GM18499 (cell line): ENCODE results near the gene TNS4.
"Not testable (repeated sequence)": the region's sequence is repeated elsewhere in the genome, so short reads cannot be mapped to it uniquely, and the experiment has no call there.

Source experiments
- ATAC-seq: cut with Tn5 transposase; IDR thresholded peaks from one replicate; pipeline ENCODE4 v1.9.1; 2021; ENCODE audit warnings: moderate number of reproducible peaks; ENCODE audit not compliant: insufficient read depth, unreplicated experiment

TNS4 gene

GRCh38 chr17:40501499-40501911 is at the start of gene TNS4:
Gene TNS4 (minus strand): TSS chr17:40501623. CDS start chr17:40496425, 5,198 bp downstream.
- no peak for ATAC-seq

DNA sequence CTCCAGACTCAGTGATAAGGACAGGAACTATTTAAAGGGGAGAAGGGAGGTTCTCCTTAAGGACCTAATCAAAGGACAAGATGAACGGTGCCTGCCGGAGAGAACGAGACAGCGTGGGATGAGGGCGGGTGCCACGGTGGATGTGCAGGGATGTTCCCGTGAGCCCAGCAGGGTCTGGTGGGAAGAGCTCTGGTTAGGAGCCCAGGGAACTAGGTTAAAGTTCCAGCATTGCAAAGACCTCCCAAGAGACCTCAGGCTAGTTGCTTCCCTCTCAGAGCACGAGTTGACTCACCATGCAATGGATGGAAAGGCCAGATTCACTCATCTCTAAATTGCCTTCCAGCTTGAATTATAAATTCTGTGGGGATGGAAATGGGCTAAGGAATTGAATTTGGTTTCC is 49.2 kb upstream of the TNS4 start:
- ATAC-seq, result no peak

DNA sequence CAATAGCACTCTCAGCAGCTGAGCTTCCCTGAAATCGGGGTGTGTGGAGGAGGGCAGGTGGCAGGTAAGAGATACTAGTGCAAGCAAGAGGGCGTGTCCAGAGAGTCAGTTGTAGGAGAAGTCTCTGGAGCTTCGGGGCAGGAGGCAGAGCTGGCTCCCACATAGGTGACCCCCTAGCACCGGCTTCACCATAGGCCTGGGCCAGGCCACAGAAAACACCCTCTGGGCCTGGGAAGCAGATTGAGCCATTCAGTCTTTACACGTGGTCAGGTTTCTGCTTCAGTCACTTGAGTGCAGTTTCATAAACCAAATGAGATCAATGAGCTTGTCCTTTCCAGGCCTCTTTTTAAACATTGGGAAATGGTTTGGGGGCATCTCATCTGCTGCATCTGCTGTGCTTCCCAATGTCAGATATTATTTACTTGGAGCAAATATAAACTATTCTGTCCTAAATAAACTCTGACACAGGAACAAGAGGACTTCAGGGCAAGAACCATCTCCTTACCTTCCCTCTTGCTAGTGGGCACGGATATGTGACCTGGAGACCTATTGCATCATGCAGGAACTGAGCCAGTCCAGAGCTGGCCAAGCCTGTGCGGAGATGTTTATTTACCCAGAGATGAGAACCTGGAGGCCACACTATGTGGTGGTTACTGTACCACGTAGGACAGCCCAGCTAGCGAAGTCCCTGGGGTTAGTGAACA is 47.7 kb upstream of the TNS4 start:
- ATAC-seq, result no peak

GRCh38 chr17:40548491-40548981 is 47.1 kb upstream of the TNS4 start:
- ATAC-seq, result no peak

DNA sequence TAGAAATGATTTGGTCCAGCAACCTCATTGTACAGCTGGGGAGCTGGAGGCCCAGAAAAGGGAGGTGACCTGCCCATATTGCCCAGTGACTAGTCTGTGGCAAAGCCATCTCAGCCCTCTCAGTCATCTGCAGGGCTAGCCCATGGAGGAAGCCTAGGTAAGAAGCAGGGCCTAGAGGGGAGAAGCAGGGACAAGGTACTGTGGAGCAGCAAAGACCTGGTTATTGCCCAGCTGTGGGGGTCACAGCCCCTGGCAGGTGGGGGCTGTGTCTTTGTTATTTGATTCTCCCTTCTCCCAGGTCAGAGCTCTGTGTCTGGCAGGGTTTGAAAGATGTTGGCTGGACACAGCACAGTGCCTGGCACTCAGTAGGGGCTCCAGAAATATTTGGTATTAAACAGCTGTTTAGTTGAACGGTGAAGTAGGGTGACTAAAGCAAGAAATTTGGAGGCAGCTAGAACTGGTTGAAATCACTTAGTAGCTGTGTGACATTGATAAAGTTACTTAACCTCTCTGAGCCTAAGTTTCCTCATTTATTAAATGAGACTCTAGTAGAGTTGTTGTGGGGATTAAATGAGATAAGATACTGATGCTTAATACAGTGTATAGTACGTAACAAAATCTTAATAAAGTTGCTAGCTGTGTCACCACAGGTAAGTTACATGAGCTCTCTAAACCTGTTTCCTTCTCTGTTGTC is 46.5 kb upstream of the TNS4 start:
- no peak for ATAC-seq

DNA sequence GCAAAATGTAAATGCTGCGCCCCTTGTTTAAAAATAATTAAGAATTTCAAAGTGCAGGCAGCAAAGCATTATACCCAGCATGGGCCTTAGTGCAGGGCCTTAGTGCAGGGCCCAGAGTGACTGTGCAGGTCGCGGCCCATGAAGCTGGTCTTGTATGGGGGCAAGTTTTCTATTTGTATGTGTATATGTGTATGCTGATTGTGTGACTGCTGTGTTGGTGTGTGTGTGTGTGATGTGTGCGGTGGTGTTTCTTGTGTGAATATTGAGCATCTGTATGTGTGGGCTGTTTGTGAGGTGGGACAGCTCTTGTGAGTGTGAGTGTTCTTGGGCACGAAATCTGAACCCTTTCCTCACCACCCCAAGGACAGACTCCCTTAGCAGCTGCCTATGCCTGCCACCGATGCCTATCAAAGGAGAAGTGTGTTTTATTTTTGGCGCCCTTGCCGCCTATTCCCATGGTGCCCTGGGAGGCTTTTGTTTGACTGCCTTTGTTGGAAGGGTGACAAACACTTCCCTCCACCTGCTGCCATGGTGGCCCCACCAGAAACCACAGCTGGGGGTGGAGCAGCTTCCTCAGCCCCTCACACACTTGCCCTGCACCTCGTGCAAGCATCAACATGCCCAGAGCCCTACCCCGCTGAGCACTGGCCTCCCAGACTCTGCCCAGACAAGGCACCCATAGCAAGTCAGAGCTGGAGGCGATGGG is 45.8 kb upstream of the TNS4 start:
- no peak for ATAC-seq

GRCh38 chr17:40546497-40546896 is 45.1 kb upstream of the TNS4 start:
- ATAC-seq, result not testable (repeated sequence)

GRCh38 chr17:40545660-40546059 is 44.2 kb upstream of the TNS4 start:
- ATAC-seq, result no peak

DNA sequence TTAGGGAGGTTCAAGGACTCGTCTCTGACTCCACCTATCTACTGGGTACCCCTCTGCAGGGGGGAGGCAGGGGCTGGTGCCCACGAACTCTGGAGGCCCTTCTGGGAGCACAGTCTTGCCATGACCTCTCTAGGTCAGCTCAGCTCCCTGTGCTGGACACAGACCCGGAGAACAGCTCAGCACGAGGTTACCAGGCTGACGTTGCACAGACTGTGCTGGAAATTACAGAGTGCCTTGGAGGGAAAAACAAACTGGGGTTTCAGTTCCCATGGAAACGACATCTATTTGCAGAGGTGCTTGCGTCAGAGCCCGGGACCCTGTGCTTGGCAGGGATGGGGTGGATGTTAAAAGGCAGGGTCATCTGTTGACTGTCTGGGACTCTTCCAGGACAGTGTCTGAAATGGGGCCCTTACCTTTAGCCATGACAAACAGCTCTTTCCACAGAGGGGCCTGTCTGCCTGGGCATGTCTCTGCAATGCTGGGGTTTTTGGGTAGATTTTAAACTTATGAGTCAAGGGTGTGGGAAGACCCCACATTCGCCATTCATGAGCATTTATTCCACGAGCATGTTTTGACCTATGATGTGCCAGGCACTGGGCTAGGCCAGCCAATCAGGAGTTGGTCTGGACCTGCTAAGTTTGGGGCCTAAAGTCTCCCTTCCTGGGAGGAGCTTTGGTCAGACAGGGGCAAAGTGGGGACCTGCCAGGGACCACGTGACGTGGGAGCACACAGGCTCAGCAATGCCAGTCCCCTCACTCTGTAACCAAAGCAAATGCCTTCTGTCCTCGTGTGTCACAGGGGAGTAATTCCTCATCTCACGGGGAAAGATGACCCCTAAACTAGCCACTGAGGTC is 41.4 kb upstream of the TNS4 start:
- ATAC-seq, result no peak

DNA sequence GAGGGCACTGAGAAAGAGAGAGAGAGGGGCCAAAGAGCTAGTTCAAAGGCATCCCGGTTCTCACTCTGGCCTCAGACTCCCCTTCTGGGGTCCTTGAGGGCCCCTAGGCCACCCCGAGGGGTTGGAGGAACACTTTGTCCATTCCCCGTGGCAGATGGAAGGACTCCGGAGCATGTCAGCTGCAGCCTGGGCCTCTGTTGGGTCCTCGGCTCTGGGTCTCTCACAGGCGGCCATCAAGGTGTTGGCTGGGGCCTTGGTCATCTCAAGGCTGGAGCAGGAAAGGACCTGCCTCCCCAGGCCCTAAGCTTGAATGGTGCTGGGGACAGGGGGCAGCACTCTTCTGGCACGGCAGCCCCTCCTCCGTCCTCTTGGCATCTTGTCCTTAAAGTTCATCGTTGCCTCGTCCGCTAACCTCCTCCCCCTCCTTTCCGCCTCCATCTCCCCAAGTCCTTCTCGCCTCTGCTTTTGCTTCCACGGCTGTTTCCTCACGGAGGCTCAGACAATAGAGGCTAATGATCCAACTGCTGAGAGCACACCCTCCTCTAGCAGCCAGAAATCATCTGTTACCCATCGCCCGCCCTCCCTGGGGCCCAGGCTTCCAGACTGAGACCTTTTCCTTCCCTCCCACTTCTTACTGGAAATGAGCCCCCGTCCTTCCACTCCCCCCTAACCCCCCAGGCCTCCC is 40.6 kb upstream of the TNS4 start:
- ATAC-seq, result no peak

GRCh38 chr17:40541060-40541872 is 39.8 kb upstream of the TNS4 start:
- no peak for ATAC-seq

DNA sequence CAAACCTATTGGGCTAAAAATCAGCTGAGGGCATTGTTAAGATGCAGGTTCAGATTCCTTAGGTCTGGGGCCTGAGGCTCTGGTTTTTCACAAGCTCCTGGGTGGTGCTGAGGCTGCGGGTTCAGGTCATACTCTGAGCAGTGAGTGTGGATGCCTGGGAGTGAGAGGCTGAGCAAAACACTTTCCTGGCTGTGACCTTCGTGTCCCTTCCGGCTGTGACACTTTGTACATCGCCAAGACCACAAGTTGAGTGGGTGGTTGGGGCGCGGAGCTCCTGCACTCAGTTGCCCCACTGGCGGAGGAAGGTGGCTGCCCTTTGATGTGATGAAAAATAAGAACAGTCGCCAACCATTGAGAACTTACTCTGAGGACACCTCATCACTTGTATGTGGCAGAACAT is 39.0 kb upstream of the TNS4 start:
- ATAC-seq, result no peak

- no peak for ATAC-seq
These were observed 38.4 kb upstream of the TNS4 start for GRCh38 chr17:40539711-40540411.

GRCh38 chr17:40538936-40539705 is 37.7 kb upstream of the TNS4 start:
- ATAC-seq, result no peak

DNA sequence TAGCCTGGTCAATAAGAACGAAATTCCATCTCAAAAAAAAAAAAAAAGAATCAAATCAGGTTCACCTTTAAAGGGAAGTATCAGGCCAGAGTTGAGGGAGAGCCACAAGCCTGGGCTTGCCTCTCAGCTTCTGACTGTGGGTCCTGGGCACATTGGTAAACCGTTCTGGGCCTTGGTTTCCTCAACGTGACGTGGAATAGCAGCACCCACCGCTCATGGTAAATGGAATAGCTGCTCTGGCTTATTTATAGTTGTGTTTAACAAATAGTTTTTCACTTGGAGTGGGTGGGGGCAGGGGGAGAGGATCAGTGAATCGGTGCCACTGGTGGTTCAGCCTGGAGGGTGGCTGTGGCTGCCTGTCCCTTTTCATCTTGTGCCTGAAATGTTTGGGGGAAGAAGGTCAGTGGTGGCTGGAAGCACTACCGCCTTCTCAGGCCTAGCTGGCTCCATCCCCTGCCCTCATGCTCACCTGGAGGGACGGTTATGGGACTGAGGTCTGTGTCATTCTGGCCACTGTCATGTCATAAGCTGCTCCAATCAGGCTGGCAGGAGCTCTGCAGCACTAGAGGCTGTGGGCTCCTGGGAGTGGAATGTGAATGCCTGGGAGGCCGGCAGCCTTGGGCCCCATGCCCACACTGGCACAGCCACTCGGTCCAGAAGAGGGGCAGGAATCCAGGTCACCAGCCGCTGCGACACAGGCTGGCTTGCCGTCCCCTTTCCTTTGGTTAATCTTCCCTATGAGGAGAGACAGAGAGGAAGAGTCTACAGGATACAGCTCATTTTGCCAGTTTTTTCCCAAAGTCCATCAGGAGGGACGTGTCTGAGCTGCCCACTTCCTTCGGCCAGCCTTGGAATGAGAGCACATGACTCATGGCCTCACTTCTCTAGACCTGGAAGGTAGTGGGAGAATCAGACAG is 36.9 kb upstream of the TNS4 start:
- no peak for ATAC-seq

- ATAC-seq, result no peak
These were observed 35.1 kb upstream of the TNS4 start for GRCh38 chr17:40536295-40537171.
